Calu3 (cell line): ENCODE results near the gene CAPN8. TPM values are rescaled to one million over a fixed set of nuclear protein-coding genes. Genes with fewer than 3 reads are reported as not detected.

Source experiments
- BruUV-seq: library from RNA; stranded (reverse); fragments of 400-500 nt; replicated peaks from 2 replicates; lab custom pipeline; 2021; lab: Mats Ljungman, UMichigan
- CTCF ChIA-PET: fragments of 300-600 bp; sonication (Branson Sonifier 250); formaldehyde crosslinking; loops from one replicate; lab custom pipeline; 2022; ENCODE audit warnings: antibody characterized with exemption; lab: Charles Lee
- DNase-seq: peaks from one replicate; pipeline ENCODE4 v3.0.0; 2022
- H3K27ac Mint-ChIP-seq: one replicate; pipeline ENCODE4 v1.8.0; 2022; ENCODE audit warnings: mixed read lengths; ENCODE audit not compliant: unreplicated experiment
- H3K27me3 Mint-ChIP-seq: one replicate; pipeline ENCODE4 v1.8.0; 2022; ENCODE audit warnings: mixed read lengths; ENCODE audit not compliant: unreplicated experiment
- H3K36me3 Mint-ChIP-seq: one replicate; pipeline ENCODE4 v1.8.0; 2022; ENCODE audit warnings: mild to moderate bottlenecking, moderate library complexity, mixed read lengths; ENCODE audit not compliant: insufficient read depth, unreplicated experiment
- H3K4me1 Mint-ChIP-seq: one replicate; pipeline ENCODE4 v1.8.0; 2022; ENCODE audit warnings: mild to moderate bottlenecking, low read depth, mixed read lengths; ENCODE audit not compliant: unreplicated experiment
- H3K4me3 Mint-ChIP-seq: one replicate; pipeline ENCODE4 v1.8.0; 2022; ENCODE audit warnings: mild to moderate bottlenecking, low read depth, moderate library complexity, mixed read lengths; ENCODE audit not compliant: unreplicated experiment
- H3K9me3 Mint-ChIP-seq: one replicate; pipeline ENCODE4 v1.8.0; 2022; ENCODE audit warnings: low read depth, mixed read lengths; ENCODE audit not compliant: unreplicated experiment
- CTCF ChIP-seq: fragments of 200-600 bp; IDR thresholded peaks from one replicate; pipeline ENCODE4 v1.8.0; 2022; ENCODE audit warnings: antibody characterized with exemption; ENCODE audit not compliant: unreplicated experiment
- intact Hi-C: fragments of 100-400 bp; cut with micrococcal nuclease; formaldehyde crosslinking; loops from one replicate; pipeline ENCODE4 v1.10.0; 2022; ENCODE audit not compliant: unreplicated experiment
- total RNA-seq: library from RNA; stranded (reverse); gene quantifications from 2 replicates; pipeline ENCODE4 v1.2.3, GENCODE V29; 2022

CAPN8 gene
- total RNA-seq, 1 experiment from 2014 or later: 108 TPM

GRCh38 chr1:223515926-223516325 is 149.6 kb downstream of the CAPN8 start:
- BruUV-seq: no TSS peak
- Mint-ChIP-seq H3K9me3 (peaks cover 4% of the 10 kb centered on the region), H3K36me3 (no peaks in the 10 kb centered on the region)

GRCh38 chr1:223515421-223515820 is 150.1 kb downstream of the CAPN8 start:
- peaks cover 4% of the 10 kb centered on the region for H3K9me3 Mint-ChIP-seq
- H3K4me3 Mint-ChIP-seq: no peak overlapping the region
- CTCF ChIA-PET: no interaction called here
- H3K27ac Mint-ChIP-seq: no peak overlapping the region
- H3K36me3 Mint-ChIP-seq: no peaks in the 10 kb centered on the region
- H3K27me3 Mint-ChIP-seq: peaks cover 73% of the 10 kb centered on the region
- DNase-seq: no peak
- BruUV-seq: no TSS peak
- H3K4me1 Mint-ChIP-seq: no peaks in the 10 kb centered on the region
- intact Hi-C loops: no loop called here
- TF ChIP-seq CTCF: no peak

More at GRCh38 chr1:223515926-223516325, 149.6 kb downstream of the CAPN8 start:
- intact Hi-C loops: no loop called here
- no peak overlapping the region for H3K4me3 Mint-ChIP-seq
- H3K27me3 Mint-ChIP-seq: peaks cover 73% of the 10 kb centered on the region
- CTCF ChIA-PET: no interaction called here
- no peak for TF ChIP-seq CTCF
- no peak for DNase-seq
- no peaks in the 10 kb centered on the region for H3K4me1 Mint-ChIP-seq
- H3K27ac Mint-ChIP-seq: no peak overlapping the region

- Mint-ChIP-seq H3K4me3 (no peak overlapping the region), H3K9me3 (peaks cover 2% of the 10 kb centered on the region), H3K36me3 (no peaks in the 10 kb centered on the region), H3K27me3 (peaks cover 70% of the 10 kb centered on the region), H3K4me1 (no peaks in the 10 kb centered on the region), H3K27ac (no peak overlapping the region)
- CTCF ChIA-PET: no interaction called here
- no peak for DNase-seq
- intact Hi-C loops: no loop called here
- no peak for TF ChIP-seq CTCF
- no TSS peak for BruUV-seq
Measured at GRCh38 chr1:223514644-223515043, 150.9 kb downstream of the CAPN8 start.

GRCh38 chr1:223513309-223513708 is 152.2 kb downstream of the CAPN8 start:
- Mint-ChIP-seq H3K9me3 (no peaks in the 10 kb centered on the region), H3K27ac (no peak overlapping the region), H3K36me3 (no peaks in the 10 kb centered on the region), H3K27me3 (peaks cover 70% of the 10 kb centered on the region), H3K4me1 (no peaks in the 10 kb centered on the region), H3K4me3 (no peak overlapping the region)
- BruUV-seq: no TSS peak
- CTCF ChIA-PET: no interaction called here
- intact Hi-C loops: no loop called here
- no peak for TF ChIP-seq CTCF
- DNase-seq: no peak
